ENCODE data around the gene CDA.

GRCh38 chr1:20588634-20589225, at the start of gene CDA:
- TF ChIP-seq TAF1 (IDR thresholded peaks at IDR 0.05; ENCODE audit: borderline replicate concordance, low read depth, low read length): no peak
- TF ChIP-seq POLR2AphosphoS5 (IDR thresholded peaks at IDR 0.05; ENCODE audit: low read depth, low read length): no peak
